ENCODE results near the gene FRMD4A. TPM values are rescaled to one million over a fixed set of nuclear protein-coding genes. Genes with fewer than 3 reads are reported as not detected.

The FRMD4A gene
- total RNA-seq, 4 donors from 2014 or later: 5.6 to 34.1 (median 19.4) TPM

DNA sequence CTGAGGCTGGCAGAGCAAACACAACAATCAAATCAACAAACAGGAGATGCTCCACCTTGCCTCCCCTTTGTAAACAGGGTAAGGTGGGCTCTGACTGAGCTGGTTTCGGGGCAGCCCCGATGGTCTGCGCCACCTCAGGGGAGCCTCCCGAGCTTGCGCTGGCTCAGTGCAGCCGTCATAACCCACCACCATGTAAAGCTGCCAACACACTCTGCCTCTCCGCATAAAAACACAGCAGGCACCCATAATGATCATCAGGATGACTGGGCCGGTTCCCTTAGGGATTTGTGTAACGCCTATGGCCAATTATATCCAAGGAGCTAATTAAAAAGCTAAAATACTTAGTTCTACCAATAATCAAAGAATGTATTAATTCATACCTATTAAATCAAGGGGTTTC, 619.4 kb downstream of the FRMD4A start:
- Histone ChIP-seq H3K9me3 (no peaks in the 10 kb centered on the region), H3K36me3 (no peaks in the 10 kb centered on the region), H3K4me3 (no peak overlapping the region), H3K27me3 (no peaks in the 10 kb centered on the region), H3K27ac (no peak overlapping the region), H3K4me1 (no peaks in the 10 kb centered on the region)
- intact Hi-C loops (cut with DNase I; ENCODE audit: low total_unique reads): no loop called here
- no peak for TF ChIP-seq POLR2A (IDR thresholded peaks at IDR 0.05)
- TF ChIP-seq, protein P1, sequence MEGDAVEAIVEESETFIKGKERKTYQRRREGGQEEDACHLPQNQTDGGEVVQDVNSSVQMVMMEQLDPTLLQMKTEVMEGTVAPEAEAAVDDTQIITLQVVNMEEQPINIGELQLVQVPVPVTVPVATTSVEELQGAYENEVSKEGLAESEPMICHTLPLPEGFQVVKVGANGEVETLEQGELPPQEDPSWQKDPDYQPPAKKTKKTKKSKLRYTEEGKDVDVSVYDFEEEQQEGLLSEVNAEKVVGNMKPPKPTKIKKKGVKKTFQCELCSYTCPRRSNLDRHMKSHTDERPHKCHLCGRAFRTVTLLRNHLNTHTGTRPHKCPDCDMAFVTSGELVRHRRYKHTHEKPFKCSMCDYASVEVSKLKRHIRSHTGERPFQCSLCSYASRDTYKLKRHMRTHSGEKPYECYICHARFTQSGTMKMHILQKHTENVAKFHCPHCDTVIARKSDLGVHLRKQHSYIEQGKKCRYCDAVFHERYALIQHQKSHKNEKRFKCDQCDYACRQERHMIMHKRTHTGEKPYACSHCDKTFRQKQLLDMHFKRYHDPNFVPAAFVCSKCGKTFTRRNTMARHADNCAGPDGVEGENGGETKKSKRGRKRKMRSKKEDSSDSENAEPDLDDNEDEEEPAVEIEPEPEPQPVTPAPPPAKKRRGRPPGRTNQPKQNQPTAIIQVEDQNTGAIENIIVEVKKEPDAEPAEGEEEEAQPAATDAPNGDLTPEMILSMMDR (IDR thresholded peaks at IDR 0.05): no peak
- no peak for DNase-seq

DNA sequence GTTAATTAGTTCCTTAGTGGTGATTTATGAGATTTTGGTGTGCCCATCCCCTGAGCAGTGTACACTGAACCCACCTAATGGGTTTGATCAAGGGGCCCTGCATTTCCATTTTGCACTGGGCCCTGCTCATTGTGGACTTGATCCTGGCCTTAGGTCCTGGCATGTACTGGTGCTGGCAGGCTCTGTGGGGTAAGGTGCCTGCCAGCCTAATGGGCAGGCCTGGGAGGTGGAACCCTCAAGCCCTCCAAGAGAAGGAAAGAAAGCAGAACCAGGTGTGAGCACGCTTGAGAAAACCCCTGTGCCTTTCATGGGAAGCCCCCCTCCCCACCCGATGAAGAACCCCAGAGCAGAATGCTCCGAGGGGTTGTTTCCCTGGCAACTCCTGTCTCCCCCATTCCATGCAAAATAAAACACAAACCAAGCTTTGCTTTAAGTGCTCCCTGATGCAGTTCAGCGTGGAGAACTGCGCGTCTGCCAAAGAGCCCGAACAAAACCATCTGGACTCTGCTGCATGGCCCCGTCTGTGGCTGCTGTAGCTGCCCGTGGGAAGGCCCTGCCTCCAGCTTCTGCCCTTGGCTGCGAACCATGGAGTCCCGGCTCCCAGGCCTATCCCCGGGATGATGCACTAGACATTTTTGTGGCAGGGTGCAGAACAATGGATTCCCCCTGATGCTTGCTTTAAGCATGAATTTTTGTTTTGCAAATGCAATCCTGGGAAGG, 620.6 kb downstream of the FRMD4A start:
- intact Hi-C loops (cut with DNase I; ENCODE audit: low total_unique reads): no loop called here
- Histone ChIP-seq H3K27me3 (no peaks in the 10 kb centered on the region), H3K36me3 (no peaks in the 10 kb centered on the region), H3K27ac (no peak overlapping the region), H3K4me1 (no peaks in the 10 kb centered on the region), H3K4me3 (no peak overlapping the region), H3K9me3 (no peaks in the 10 kb centered on the region)
- DNase-seq: no peak
- TF ChIP-seq POLR2A (IDR thresholded peaks at IDR 0.05): no peak
- TF ChIP-seq, protein P1 (IDR thresholded peaks at IDR 0.05): no peak

DNA sequence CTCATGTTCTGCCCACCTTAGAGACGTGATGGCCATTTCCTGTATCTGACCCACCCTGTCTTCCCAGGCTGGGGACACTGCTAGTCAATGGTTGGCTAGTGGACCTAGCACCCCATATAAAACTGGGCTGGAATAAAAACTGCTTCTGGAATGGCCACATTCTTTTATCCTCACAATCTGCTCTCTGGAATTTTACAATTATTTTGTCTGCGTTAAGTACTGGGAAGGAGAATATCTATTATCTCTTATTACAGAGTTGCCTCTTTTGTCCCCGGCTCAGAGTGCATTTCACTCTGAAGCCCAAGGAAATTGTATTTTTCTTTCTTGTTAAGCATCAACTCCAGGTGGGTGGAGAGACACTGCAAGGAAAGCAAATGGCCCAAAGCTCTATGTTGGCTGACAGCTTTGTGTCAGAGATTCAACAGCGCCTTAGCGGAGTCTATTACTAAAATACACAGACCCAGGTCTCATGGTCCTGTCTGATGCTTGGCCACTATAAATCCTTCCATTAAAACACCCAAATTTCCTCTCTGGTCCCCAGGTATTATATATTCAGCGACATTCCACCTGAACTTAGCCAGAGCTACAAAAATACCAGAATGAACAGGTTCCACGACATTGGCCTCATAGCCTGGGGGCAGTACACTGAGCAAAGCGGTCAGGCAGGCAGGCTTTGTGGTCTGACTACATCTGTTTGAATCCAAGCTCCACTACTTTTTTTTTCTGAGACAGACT, 622.3 kb downstream of the FRMD4A start:
- H3K4me3 ChIP-seq: peak overlapping the region in 1 of 2 donors; percentile 38
- peak overlapping the region in 1 of 2 donors; percentile 53 for H3K27ac ChIP-seq
- H3K27me3 ChIP-seq: no peaks in the 10 kb centered on the region
- intact Hi-C loops (cut with DNase I; ENCODE audit: low total_unique reads): no loop called here
- H3K36me3 ChIP-seq: no peaks in the 10 kb centered on the region
- no peak for DNase-seq
- TF ChIP-seq, protein P1 (IDR thresholded peaks at IDR 0.05): no peak
- TF ChIP-seq POLR2A (IDR thresholded peaks at IDR 0.05): no peak
- H3K4me1 ChIP-seq: no peaks in the 10 kb centered on the region
- no peaks in the 10 kb centered on the region for H3K9me3 ChIP-seq

DNA sequence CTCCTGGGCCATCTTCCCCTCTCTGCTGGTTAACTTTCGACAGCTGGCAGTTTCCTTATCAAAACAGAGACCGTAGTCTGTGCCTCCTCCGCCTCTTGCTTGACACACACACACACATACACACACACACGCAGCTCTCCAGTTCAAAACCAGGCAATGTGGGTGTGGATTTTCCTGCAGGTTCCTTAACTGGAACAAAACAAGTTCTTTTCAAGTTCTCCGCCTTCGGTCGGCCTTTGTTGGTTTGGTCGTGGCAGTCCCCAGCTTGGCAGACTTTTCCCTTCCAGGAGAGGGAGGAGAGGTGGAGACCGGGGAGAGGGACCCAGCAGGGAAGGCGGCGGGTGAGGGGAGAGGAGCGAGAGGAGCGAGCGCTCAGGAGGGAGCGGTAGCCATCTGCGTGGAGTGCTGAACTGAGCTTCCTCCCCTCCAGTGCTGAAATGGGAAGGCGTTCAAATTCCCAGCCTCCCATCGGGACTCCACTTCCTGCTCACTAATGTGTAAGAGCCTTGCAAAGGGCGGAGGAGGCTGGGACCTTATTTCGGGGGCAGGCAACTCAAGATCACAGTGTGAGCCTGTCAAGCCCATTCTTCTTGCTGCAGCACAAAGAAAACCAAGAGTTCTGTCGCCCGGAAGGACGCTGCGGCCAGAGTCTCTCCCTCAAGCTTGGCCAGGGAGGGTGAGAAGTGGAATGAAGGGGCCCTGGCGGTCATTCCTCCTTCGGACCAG, 623.4 kb downstream of the FRMD4A start:
- peak; percentile 80 to 83 for DNase-seq
- H3K27me3 ChIP-seq: no peaks in the 10 kb centered on the region
- H3K4me3 ChIP-seq: peak overlapping the region; percentile 14 to 38
- no peaks in the 10 kb centered on the region for H3K36me3 ChIP-seq
- peak overlapping the region; percentile 51 to 53 for H3K27ac ChIP-seq
- intact Hi-C loops (cut with DNase I; ENCODE audit: low total_unique reads): no loop called here
- TF ChIP-seq POLR2A (IDR thresholded peaks at IDR 0.05): no peak
- TF ChIP-seq, protein P1 (IDR thresholded peaks at IDR 0.05): peak in 2 of 4 experiments; percentile 4
- no peaks in the 10 kb centered on the region for H3K9me3 ChIP-seq
- no peaks in the 10 kb centered on the region for H3K4me1 ChIP-seq

All from uterus (tissue), 4 donors.